ENCODE results near the gene CAPN13. TPM values are rescaled to one million over a fixed set of nuclear protein-coding genes. Genes with fewer than 3 reads are reported as not detected.

CAPN13 gene
- polyA plus RNA-seq, 1 experiment: not detected

- DNase-seq (ENCODE audit: low read depth): no peak
- no peaks in the 10 kb centered on the region; the same call in 1 of the 2 replicates for H3K27me3 ChIP-seq (ENCODE audit: control insufficient read depth, insufficient read depth, low read length)
- no peak overlapping the region for H3K4me3 ChIP-seq (ENCODE audit: low read depth, low read length)
- H3K36me3 ChIP-seq (ENCODE audit: control insufficient read depth, insufficient read depth, low read length): no peaks in the 10 kb centered on the region
- CTCF ChIA-PET: interaction anchor here (1.0 kb wide), 1 partner anchor 9 kb away, joined by 3 read pairs; no protein-coding TSS in a partner anchor
- no peak for TF ChIP-seq CTCF (IDR thresholded peaks at IDR 0.05; ENCODE audit: insufficient read depth, low read depth, low read length)
- POLR2A ChIA-PET: no interaction called here
Measured at GRCh38 chr2:30808695-30809094, 1.4 kb upstream of the CAPN13 start.

GRCh38 chr2:30803281-30803680 is 4.0 kb downstream of the CAPN13 start:
- no peak overlapping the region for H3K4me3 ChIP-seq (ENCODE audit: low read depth, low read length)
- no peak for TF ChIP-seq CTCF (IDR thresholded peaks at IDR 0.05; ENCODE audit: insufficient read depth, low read depth, low read length)
- ChIA-PET POLR2A (no interaction called here), CTCF (no interaction called here)
- H3K27me3 ChIP-seq (ENCODE audit: control insufficient read depth, insufficient read depth, low read length): peaks cover 1% of the 10 kb centered on the region; the same call in 1 of the 2 replicates
- no peaks in the 10 kb centered on the region for H3K36me3 ChIP-seq (ENCODE audit: control insufficient read depth, insufficient read depth, low read length)
- no peak for DNase-seq (ENCODE audit: low read depth)

- H3K36me3 ChIP-seq (ENCODE audit: control insufficient read depth, insufficient read depth, low read length): no peaks in the 10 kb centered on the region
- peaks cover 1% of the 10 kb centered on the region; the same call in 1 of the 2 replicates for H3K27me3 ChIP-seq (ENCODE audit: control insufficient read depth, insufficient read depth, low read length)
- no peak for TF ChIP-seq CTCF (IDR thresholded peaks at IDR 0.05; ENCODE audit: insufficient read depth, low read depth, low read length)
- H3K4me3 ChIP-seq (ENCODE audit: low read depth, low read length): no peak overlapping the region
- ChIA-PET POLR2A (no interaction called here), CTCF (no interaction called here)
- no peak for DNase-seq (ENCODE audit: low read depth)
Measured at GRCh38 chr2:30802611-30803010, 4.6 kb downstream of the CAPN13 start.

- no peak for DNase-seq (ENCODE audit: low read depth)
- POLR2A ChIA-PET: no interaction called here
- Histone ChIP-seq H3K4me3 (ENCODE audit: low read depth, low read length) (no peak overlapping the region), H3K27me3 (ENCODE audit: control insufficient read depth, insufficient read depth, low read length) (peaks cover 1% of the 10 kb centered on the region; the same call in 1 of the 2 replicates), H3K36me3 (ENCODE audit: control insufficient read depth, insufficient read depth, low read length) (no peaks in the 10 kb centered on the region)
- TF ChIP-seq CTCF (IDR thresholded peaks at IDR 0.05; ENCODE audit: insufficient read depth, low read depth, low read length): no peak
- CTCF ChIA-PET: no interaction called here
Measured at GRCh38 chr2:30801821-30802455, 5.3 kb downstream of the CAPN13 start.

GRCh38 chr2:30800159-30800558 is 7.1 kb downstream of the CAPN13 start:
- H3K4me3 ChIP-seq (ENCODE audit: low read depth, low read length): no peak overlapping the region
- DNase-seq (ENCODE audit: low read depth): no peak
- no peak for TF ChIP-seq CTCF (IDR thresholded peaks at IDR 0.05; ENCODE audit: insufficient read depth, low read depth, low read length)
- peaks cover 1% of the 10 kb centered on the region; the same call in 1 of the 2 replicates for H3K27me3 ChIP-seq (ENCODE audit: control insufficient read depth, insufficient read depth, low read length)
- H3K36me3 ChIP-seq (ENCODE audit: control insufficient read depth, insufficient read depth, low read length): no peaks in the 10 kb centered on the region
- CTCF ChIA-PET: no interaction called here
- POLR2A ChIA-PET: no interaction called here
